Suprapubic skin (tissue), 2 donors: ENCODE data around the gene DAAM2.

Experiments
- EP300 ChIP-seq: sonication (generic); formaldehyde crosslinking; IDR thresholded peaks from one replicate; pipeline ENCODE4 v1.6.1; 2017; ENCODE audit warnings: antibody characterized with exemption
- POLR2A ChIP-seq, 2 donors: fragments of 450-650 bp; IDR thresholded peaks; one replicate each; pipeline ENCODE4 v1.6.1; 2017; ENCODE audit warnings: antibody characterized with exemption in 2 of 2, mild to moderate bottlenecking in 2 of 2, moderate library complexity in 2 of 2

DNA sequence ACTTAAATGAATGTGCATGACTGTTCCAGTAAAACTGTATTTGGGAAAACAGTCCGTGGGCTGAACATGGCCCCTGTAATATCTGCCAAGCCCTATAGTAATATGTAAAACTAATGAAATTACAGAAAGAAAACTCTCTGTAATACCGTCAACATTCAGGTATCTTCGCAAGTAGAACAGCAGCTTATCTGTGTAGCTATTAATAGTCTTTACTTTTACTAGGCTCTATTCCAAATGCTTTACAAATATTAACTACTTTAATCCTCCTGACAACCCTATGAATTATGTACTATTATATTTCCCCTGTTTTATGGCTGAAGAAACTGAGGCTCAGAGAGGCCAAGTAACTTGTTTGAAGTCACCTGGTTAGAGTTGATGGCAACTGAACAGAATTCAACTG is 57.1 kb downstream of the DAAM2 start:
- no peak for TF ChIP-seq POLR2A (IDR thresholded peaks at IDR 0.05)
- TF ChIP-seq EP300 = no peak
